GM19043 (cell line): ENCODE measurements around the gene PDZK1IP1.
A peak's percentile ranks its signal among the peaks of the same experiment; 100 is the strongest.
"Not testable (repeated sequence)": the region's sequence is repeated elsewhere in the genome, so short reads cannot be mapped to it uniquely, and the experiment has no call there.

Experiments
- ATAC-seq: cut with Tn5 transposase; IDR thresholded peaks from one replicate; pipeline ENCODE4 v1.9.1; 2021; ENCODE audit warnings: low read depth; ENCODE audit not compliant: unreplicated experiment

The PDZK1IP1 gene

DNA sequence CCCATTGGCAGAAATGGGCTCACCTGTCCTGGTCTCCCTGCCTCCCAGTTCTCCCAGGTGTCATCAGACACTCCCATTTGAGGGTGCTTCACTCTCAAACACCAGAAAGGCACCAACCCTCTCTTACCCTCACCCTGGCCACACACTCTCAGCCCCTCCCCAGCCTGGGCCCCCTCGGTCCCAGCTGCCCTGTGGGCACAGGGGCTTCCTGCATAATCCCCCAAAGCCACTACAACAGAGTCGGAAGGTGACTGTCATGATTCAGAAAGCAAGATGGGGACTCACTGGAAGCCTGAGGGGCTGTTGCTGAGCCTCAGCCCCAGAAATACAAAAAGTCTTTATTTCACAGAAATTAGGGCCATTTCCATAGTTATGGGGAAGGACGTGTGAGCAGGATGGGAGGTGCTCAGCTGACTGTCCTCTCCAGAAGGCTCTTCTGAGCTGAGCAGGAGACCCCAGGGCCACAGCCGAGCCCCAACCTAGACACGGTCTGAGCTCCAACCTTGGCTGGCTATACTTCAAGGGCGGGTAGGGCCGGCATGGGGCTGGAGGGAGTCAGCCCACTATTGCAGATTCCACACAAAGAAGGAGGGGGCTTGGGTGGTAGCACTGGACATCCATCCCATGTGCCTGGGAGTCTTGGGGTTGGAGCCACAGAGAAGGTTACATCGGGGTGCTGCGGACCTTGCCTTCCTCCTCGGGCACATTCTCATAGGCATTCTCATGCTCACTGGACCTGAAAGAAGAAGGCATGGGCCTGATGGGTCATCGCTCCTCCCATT is 6.3 kb downstream of the PDZK1IP1 start:
- ATAC-seq, result no peak

DNA sequence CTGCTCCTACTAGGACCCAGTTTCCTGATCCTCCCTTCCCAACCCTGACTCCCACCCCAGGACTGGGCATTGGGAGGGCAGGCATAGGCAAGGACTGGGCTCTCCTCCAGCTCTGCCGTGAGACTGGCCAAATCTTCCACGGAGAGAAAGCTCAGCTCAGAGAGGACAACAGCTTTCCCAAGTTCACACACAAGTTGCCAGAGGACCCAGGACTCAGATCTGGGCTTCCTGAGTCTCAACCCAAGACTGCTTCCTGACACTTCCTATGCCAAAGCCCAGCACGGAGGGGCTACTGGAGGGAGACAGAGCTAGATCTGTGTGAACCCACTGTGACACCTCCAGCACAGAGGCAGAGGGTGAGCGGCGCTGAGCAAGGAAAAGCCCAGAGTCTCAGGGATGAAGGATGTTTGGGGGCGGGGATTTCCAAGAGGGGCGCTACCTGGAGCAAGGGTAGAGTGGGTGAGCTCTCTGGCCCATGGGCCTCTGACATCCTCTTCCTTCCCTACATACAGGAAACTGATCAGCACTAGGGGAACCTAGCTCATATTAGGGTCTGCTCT is 7.1 kb downstream of the PDZK1IP1 start:
- ATAC-seq, result no peak

DNA sequence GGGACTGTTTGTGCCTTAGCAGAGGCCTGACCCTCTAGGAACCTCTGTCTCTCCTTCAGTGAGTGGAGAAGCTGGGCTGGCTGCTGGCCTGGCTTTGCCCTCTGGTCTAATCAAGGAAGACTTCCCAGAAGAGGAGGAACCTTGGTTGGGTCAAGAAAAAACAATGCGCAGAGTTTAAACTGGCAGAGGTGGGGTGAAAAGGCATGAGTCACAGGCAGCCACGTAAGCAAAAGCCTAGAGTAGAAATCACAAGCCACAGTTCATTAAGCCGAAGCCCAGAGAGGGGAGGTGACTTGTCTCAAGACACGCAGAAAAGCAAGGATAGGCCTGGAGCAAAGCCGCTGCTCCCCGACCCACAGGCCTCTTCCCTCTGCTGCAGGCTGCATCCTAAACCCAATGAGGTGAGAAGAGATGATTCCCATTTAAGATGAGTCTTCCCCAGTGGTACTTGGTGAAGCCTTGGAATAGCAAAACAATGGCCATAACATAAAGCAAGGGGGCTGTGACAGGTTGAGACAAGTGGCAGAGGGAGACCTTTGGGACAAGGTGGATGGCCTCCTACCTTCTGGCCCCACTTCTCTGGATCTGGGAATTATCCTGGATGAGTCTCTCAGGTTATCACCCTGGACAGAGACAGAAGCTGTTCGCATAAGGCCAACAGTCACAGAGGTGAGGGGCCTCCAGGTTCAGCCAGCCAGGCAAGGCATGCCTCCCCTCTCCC is 7.7 kb downstream of the PDZK1IP1 start:
- ATAC-seq, result no peak

DNA sequence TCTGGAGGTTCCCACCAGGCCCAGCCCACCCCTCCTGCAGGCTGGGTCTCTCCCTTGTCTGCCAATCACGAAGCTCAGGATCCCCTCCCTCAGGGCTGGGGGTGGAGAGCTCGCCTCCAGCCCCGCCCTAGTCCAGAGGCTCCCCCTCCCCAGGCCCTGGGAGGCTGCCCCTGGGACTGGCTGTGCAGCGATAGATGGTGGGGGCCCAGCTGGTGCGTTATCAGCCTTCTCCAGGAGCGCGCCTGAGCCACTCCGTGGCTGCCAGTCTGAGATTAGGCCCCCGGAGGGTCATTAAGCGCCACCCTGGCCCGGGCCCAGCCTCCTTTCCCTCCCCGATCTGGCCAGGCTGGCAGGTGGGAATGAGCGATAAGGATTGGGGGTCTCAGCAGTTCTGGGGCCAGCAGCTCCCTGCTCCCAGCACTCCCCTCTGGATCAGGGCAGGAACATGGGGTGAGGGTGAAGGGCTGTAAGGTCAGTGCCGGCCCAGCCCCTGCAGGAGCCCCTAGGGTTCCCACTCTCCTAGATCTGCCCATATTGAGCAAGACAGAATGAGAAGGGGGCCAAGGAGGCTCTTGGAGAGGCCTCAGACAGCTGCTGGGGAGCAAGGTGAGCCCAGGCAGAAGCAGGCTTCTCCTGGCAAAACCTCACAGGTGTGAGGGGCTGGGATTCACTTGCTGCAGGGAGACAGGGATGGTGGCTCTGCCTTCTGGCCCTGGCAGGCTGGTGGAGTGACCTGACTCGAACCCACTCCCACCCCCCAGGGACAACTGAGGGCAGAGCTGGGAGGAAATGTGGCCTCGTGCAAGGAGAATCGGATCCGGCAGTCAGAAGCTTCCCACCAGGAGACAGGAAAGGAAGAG is 8.5 kb downstream of the PDZK1IP1 start:
- ATAC-seq, result no peak

DNA sequence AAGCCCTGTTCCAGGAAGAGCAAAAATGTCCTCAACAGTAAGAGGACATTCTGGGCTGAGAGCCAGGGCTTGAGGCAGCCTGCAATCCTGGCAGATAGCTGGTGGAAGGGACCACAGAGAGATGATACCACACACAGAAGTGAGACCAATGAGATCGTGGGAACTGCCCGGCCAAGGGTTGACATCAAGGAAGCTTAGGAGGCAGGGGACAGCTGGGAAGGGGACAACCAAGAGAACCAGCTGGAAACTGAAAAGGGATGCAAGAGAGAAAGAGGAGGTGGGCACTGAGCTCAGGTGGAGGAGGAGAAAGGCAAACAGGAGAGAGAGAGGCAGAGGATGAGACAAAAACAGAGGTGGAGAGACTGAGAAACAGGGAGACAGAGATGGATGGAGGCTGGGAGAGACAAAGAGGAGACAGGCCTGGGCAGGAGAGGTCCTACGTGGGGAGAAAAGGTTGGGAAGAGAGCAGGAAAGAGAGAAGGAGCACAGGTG is 9.2 kb downstream of the PDZK1IP1 start:
- no peak for ATAC-seq

DNA sequence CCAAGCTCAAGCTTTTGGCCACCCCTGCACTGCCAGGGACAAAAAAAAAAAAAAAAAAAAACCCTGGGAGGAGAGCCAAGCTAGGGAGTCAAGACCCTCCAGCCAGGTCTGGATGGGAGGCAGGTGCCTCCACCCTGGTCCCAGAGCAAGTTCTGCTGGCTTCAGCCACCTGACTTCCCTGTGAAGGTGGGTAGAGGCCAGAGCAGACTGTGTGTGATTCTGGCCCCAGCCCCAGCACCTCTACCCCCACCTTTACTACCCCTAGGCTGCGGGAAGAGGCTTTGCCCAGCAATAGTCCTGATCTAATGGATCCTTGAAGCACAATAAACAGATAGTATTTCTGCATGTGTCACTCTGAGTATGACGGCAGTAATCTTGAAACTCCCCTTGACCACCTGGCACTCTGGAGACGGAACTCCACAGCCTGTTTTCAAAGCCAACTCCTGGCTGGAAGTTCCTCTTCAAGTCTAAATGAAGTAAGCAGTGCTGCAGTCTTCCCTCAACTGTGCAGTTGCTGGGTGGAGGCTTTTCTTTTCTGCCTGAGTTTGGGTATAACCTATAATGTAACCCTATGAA is 9.8 kb downstream of the PDZK1IP1 start:
- no peak for ATAC-seq

DNA sequence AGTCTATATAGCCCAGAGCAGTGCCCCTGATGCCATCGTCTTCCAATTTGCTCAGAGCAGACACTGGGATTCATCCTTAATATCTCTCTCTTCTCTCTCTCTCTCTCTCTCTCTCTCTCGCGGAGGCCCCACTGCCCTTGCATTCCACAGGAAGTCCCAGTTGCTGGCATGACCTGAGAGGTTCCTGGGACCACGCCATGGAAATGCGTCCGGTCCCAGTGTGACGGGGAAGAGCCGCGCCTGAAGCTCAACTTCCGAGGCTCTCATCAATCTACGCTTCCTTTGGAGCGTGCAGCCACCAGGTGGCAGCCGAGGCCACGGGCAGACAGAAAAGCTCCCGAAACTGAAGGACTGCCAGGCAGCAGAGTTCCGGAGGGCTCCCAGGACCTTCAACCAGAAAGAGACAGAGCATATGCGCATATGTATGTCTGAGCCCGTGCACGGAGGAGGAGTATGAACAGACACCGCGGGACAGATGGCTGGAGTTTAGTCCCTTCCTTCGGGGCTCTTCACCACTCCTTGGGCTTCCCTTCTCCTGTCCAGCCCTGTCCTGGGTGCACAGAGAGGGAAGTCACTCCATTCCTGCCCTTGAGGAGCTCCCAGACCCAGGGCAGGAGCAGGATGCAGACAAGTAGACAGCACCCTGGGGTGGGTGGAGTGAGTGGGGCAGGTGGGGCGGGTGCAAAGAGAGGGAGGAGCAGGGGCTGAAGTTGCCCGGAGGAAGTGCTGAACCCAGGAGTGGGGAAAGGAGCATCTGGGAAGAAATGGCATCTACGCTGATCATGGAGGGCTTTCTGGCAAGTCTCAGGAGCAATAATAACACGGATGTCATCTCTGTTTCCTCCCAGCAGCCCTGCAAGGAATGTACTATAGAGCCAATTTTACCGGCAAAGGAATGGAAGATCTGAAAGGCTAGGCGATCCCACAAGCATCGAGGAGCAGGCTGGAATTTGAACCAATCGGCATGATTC is 10.5 kb downstream of the PDZK1IP1 start:
- peak; percentile 83 for ATAC-seq

DNA sequence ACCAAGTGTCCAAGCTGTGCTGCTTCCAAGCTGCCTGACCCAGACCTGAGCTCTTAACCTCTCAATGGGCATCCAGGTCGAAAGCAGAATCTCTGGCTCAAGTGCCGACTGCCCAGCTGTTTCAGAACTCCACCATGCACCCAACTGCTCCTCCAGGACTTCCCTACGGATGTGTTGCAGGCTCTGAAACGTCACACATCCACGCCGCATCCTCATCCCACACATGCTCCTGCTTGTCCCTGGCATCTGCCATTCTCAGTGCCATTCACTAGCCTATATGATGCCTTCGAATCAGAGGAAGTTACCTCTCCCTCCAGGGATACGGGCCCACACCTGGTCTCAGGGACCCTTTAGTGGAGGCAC is 11.2 kb downstream of the PDZK1IP1 start:
- no peak for ATAC-seq

DNA sequence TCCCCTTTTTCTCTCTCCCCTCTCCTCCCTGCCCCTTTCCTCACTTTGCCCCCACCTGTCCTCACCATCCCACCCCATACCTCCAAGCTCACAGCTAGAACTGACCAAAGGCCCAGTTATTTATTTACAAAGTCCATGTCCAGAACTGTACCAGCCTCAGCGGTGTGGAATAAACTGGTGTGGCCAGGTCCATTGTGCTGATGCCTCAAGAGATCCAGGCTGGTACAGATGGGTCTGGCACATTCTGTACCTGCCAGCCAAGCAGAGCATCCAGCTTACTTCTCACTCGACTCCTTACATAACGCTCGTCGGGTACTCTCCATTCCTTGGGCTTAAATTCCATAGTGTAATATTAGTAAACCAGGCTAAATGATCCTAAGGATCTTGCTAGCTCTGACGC is 11.8 kb downstream of the PDZK1IP1 start:
- no peak for ATAC-seq

DNA sequence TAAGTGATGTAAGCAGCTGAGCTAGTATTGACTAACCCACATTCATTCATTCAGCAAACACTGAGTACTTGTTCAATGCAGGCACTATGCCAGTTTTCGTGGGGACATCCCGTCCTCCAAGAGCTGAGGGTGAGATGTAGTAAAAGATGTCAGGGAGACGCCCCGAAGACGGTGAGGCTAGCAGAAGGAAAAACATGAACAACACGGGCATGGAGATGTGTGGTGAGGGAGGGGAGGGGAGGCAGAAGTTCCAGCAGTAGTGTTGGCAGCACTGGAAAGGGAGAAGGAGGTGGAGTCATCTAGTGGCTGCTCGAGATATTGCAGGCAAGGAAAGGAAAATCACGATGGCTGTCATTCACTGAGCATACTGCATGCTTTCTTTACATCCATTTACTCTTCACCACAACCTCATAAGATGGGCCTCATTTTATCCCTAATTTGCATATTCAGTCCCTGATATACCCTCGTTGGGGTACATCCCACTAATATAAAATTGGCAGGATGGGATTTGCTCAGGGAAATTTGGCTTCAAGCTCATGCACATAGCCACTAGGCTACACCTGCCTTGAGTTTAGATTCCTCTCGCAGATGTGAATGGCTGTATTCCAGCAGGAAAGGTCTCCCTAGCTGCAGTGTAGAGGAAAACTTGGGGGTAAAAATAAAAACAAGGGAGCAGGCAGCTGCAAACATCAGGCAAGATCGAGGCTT is 14.5 kb downstream of the PDZK1IP1 start:
- ATAC-seq, result no peak

DNA sequence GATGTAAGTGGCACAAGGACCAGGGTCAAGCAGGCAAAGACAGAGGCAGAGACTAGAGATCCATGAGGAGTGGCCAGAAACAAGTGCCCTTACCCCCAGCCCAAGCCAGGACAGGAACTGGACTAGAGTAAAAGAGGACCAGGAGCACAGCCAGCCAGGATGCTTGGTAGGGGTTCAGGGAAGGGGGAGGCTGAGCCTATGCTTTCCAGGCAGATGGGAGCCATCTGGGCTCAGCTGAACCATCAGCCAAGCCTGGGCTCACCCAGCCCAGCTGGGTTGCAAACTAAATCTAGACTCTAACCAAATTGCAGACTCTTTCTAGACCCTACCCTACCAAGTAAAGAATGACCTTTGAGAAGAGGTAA is 15.2 kb downstream of the PDZK1IP1 start:
- no peak for ATAC-seq

DNA sequence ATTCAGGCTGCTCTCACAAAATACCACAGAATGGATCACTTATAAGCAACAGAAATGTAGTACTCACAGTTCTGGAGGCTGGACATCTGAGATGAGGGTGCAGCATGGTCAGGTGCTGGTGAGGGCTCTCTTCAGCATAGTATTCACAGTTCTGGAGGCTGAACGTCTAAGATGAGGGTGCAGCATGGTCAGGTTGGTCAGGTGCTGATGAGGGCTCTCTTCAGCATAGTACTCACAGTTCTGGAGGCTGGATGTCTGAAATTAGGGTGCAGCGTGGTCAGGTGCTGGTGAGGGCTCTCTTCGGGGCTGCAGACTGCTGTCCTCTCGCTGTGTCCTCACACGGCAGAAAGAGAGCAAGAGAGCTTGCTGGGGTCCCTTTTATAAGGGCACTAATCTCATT is 17.1 kb downstream of the PDZK1IP1 start:
- ATAC-seq, result no peak

DNA sequence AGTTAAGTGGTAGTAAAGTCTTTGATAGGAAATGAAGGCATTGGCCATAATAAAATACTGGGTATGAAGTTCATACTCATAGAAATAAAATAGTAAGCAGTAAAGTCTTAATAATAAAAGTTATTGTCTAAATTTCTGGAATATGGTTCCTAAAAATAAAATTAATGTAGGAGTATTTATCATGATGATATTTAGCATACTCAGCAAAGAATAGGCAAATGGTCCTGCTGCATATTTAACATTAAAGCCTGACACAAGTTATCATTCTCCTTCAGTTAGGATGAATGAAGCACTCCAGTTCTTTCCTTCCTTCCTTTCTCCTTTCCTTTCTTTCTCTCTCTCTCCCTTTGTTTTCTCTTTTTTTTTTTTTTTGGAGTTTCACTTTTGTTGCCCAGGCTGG is 25.3 kb downstream of the PDZK1IP1 start:
- ATAC-seq, result no peak

DNA sequence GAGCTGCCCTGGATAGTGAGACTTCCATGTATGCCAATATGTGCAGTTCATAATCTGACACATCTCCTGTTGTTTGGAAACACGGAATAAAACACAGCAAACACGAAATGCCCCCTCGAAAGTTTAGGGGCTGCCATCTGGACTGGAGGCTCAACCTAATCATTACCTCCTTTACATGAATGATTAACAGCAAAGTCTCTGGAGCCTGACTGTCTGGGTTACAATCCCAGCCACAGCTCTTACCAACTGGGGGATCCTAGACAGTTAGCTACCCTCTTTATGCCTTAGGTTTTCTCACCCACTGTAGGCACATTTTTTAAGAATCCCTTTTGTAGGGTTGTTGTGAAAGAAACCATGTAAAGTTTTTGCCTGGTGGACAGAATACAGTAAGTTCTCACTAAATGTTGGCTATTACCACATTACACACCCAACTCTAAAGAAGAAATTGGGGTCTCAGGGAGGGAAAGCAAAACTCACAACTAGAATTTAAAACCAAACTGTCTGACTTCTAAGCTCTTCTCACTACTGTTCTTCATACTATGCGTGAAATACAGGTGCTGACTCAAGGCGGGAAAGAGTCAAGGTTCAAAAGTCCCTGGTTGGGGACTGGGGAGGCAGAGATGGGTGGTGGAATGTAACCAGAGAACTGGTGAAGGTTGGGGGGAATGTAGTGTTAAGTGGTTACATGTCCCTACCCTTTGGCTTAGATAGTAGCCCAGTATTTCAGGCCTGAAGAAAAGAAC is 28.4 kb downstream of the PDZK1IP1 start:
- ATAC-seq, result peak; percentile 61

DNA sequence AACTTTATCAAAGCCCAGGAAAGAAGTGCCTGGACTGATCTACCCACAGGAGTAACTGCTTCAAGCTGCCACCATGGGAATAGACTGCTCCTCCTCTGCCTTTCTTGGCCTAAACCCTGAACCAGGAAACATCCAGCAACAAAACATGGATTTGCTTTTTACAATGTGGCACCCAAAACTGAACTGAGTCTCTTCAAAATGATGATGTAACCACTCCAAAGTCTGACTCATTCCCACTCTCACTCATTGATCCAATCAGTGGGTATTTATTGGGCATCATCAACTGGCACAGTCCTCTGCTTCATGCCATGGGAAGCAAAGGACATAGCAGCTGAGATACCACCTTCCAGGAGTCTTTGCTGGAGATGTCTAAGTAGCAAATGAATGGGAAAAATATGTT is 29.1 kb downstream of the PDZK1IP1 start:
- no peak for ATAC-seq

DNA sequence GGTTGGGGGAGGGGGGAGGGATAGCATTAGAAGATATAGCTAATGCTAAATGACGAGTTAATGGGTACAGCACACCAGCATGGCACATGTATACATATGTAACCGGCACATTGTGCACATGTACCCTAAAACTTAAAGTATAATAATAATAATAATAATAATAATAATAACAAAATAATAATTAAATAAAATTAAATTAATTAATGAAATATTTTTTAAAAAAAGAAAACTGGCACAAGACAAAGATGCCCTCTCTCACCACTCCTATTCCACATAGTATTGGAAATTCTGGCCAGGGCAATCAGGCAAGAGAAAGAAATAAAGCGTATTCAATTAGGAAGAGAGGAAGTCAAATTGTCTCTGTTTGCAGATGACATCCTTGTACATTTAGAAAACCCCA is 31.9 kb downstream of the PDZK1IP1 start:
- ATAC-seq, result not testable (repeated sequence)

DNA sequence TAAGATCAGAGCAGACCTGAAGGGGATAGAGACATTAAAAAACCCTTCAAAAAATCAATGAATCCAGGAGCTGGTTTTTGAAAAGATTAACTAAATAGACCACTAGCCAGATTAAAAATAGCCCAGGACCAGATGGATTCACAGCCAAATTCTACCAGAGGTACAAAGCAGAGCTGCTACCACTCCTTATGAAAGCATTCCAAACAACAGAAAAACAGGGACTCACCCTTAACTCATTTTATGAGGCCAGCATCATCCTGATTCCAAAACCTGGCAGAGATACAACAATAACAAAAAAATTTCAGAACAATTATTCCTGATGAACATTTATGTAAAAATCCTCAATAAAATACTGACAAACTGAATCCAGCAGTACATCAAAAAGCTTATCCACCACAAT is 33.4 kb downstream of the PDZK1IP1 start:
- not testable (repeated sequence) for ATAC-seq

DNA sequence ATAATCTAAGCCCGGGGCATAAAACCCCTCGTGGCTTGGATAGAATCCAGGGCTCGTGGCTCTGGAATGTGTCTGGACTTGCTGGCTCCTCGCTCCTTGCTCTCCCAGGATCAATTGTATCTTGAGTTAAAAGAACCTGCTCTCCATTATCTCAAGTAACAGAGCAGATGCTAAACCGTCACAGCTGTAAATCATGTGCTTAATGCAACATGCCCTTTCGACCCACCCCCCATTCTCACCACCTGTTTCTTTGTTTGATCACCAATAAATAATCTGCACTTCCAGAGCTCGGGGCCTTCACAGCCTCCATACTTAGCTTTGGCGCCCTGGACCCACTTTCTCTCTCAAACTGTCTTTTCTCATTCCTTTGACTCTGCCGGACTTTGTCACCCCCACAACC is 40.7 kb downstream of the PDZK1IP1 start:
- not testable (repeated sequence) for ATAC-seq
